ENCODE data around the gene RBM10. TPM values are rescaled to one million over a fixed set of nuclear protein-coding genes. Genes with fewer than 3 reads are reported as not detected.

Gene RBM10
- total RNA-seq, 2 experiments from 2014 or later: 44.9 to 45.6 TPM

- Histone ChIP-seq H4K20me1 (ENCODE audit: insufficient read depth, low read length) (no peaks in the 10 kb centered on the region), H2AFZ (ENCODE audit: low read length) (peak overlapping the region; percentile 32; the same call in 1 of the 2 replicates), H3K4me1 (ENCODE audit: insufficient read depth, low read length, poor library complexity, severe bottlenecking) (peaks cover 24% of the 10 kb centered on the region), H3K27ac (ENCODE audit: low read depth, low read length, poor library complexity, severe bottlenecking) (peak overlapping the region; percentile 99), H3K36me3 (ENCODE audit: insufficient read depth, low read length) (peaks cover 33% of the 10 kb centered on the region), H3K9me2 (ENCODE audit: insufficient read depth, low read length) (no peaks in the 10 kb centered on the region), H3K4me3 (ENCODE audit: low read depth, low read length, poor library complexity, severe bottlenecking) (peak overlapping the region; percentile 94), H3K9me3 (ENCODE audit: low read length) (no peaks in the 10 kb centered on the region), H3K79me2 (ENCODE audit: insufficient read depth, low read depth, low read length) (peaks cover 37% of the 10 kb centered on the region), H3K4me2 (ENCODE audit: low read length) (peak overlapping the region; percentile 96)
- DNase-seq (ENCODE audit: low spot score): peak; percentile 89
- intact Hi-C loops (cut with micrococcal nuclease; ENCODE audit: unreplicated experiment): loop anchor here (5.0 kb wide), 1 partner anchor 331 kb away; no protein-coding TSS in a partner anchor
- ChIA-PET CTCF (ENCODE audit: unreplicated experiment) (no interaction called here), POLR2A (interaction anchor here (0.6 to 1.4 kb wide), 6 partner anchors 26 to 662 kb away, joined by 3 to 8 read pairs (median 4); partner anchors contain the start of genes NDUFB11, RBM10 and USP11)
- no TSS peak for BruUV-seq (replicated peaks)
- no peak for TF ChIP-seq CTCF (conservative IDR thresholded peaks at IDR 0.05; ENCODE audit: low read length)
- TF ChIP-seq EZH2phosphoT487 (IDR thresholded peaks at IDR 0.05; ENCODE audit: borderline replicate concordance, low read depth, low read length): no peak
Observed at GRCh38 chrX:47191331-47191730, 46.3 kb downstream of the RBM10 start.

GRCh38 chrX:47191806-47192401 is 46.9 kb downstream of the RBM10 start:
- peaks cover 43% of the 10 kb centered on the region for H3K79me2 ChIP-seq (ENCODE audit: insufficient read depth, low read depth, low read length)
- peak overlapping the region; percentile 99 for H3K27ac ChIP-seq (ENCODE audit: low read depth, low read length, poor library complexity, severe bottlenecking)
- POLR2A ChIA-PET: interaction anchor here (0.6 to 1.3 kb wide), 3 partner anchors 193 to 663 kb away, joined by 3 to 5 read pairs (median 3); no protein-coding TSS in a partner anchor
- no TSS peak for BruUV-seq (replicated peaks)
- no peaks in the 10 kb centered on the region for H3K9me2 ChIP-seq (ENCODE audit: insufficient read depth, low read length)
- H3K4me1 ChIP-seq (ENCODE audit: insufficient read depth, low read length, poor library complexity, severe bottlenecking): peaks cover 30% of the 10 kb centered on the region
- CTCF ChIA-PET (ENCODE audit: unreplicated experiment): no interaction called here
- H3K4me3 ChIP-seq (ENCODE audit: low read depth, low read length, poor library complexity, severe bottlenecking): peak overlapping the region; percentile 94
- peak overlapping the region; percentile 32; the same call in 1 of the 2 replicates for H2AFZ ChIP-seq (ENCODE audit: low read length)
- peak; percentile 87 for DNase-seq (ENCODE audit: low spot score)
- no peaks in the 10 kb centered on the region for H4K20me1 ChIP-seq (ENCODE audit: insufficient read depth, low read length)
- intact Hi-C loops (cut with micrococcal nuclease; ENCODE audit: unreplicated experiment): loop anchor here (5.0 kb wide), 1 partner anchor 330 kb away; no protein-coding TSS in a partner anchor
- H3K9me3 ChIP-seq (ENCODE audit: low read length): no peaks in the 10 kb centered on the region
- H3K4me2 ChIP-seq (ENCODE audit: low read length): peak overlapping the region; percentile 96
- H3K36me3 ChIP-seq (ENCODE audit: insufficient read depth, low read length): peaks cover 33% of the 10 kb centered on the region
- TF ChIP-seq CTCF (conservative IDR thresholded peaks at IDR 0.05; ENCODE audit: low read length) (no peak), EZH2phosphoT487 (IDR thresholded peaks at IDR 0.05; ENCODE audit: borderline replicate concordance, low read depth, low read length) (no peak)
